Anterior cingulate cortex (tissue), 58 donors: Measurements from ENCODE around the gene RAD54L.
A peak's percentile ranks its signal among the peaks of the same experiment; 100 is the strongest.

Experiments used
- DNase-seq, 58 donors: peaks; one replicate each; lab custom pipeline; 2025; lab: John Stamatoyannopoulos, UW

Gene RAD54L

GRCh38 chr1:46281021-46281420 is 33.5 kb downstream of the RAD54L start:
- DNase-seq: no peak

GRCh38 chr1:46284058-46284457 is 36.5 kb downstream of the RAD54L start:
- DNase-seq: no peak

DNA sequence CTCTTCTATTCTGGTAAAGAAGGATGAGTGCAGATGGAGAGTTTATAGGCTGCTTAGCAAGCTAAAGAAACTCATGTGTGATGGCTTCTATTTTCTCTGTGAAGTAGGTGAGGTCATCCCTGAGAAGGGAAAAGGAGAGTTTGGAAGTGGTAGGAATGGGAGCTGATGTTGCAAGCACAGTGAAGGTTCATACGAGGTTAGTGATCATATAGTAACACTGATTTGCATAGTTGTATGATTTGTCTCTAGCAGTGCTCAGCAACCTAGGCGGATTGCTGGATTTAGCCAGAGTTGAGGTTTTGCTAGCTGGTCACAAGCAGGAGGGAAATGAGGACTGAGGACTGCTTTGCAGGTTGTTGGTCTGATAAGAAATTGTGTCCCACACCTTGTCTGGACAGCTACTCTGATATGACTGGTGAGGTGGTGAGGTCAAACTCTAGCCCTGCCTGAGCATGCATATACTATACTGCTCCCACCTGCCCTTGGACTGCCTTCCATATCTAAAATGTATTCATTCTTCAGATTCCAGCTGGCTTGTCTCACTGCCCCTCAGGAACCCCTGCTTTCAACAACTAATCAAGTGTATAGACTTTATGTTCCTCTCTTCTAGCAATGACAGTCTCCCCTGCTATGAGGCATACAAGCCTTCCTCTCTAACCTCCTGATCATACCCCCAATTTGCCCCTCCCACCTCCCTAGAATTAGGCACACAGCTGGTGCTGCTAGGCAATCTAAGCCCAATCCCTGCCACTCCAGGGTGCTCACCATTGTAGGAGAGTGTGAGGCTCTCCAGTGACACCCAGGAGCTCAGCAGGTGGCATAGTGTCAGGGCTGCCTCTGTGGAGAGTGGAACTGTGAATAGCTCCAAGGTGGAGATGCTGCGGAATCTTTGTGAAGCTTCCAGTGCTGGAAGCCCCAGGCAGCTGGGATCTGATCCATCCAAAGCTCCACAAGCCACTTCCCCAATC is 37.3 kb downstream of the RAD54L start:
- DNase-seq: no peak

DNA sequence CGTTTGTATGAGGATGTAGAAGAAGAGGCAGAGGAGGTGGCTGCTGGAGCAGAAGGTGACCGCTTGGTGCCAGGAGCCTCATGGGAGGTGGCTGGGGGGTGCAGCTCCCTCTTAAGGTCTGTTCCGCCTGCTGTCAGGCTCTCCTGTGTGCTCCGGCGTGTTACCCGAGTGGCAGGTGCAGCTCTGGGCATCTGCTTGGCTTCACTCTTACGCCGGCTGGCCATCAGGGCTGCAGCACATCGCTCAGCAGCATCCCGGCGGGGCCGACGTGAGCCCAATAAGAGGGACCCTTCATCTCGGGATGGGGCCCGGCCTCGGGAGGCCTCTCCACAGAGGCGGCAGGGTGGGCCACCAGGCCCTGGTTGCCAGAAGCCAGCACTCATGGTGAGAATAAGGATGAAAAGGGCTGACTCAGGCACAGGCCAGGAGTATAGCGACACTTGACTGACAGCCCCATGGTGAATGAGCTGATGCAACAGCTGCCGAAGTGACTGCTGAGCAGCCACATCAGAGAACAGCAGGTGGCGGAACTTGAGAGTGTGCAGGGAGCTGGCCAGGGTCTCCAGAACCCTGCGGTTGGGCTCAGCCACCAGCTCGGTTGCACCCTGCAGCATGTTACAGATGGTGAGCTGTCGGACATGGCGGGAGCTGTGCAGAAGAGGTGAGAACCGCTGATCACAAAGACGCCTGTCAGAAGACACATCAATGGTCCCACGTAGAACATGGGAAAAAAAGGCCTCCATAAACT is 38.3 kb downstream of the RAD54L start:
- DNase-seq: no peak

GRCh38 chr1:46288485-46289133 is 41.0 kb downstream of the RAD54L start:
- no peak for DNase-seq

- DNase-seq: no peak
Measured at GRCh38 chr1:46289134-46289494, 41.6 kb downstream of the RAD54L start.

GRCh38 chr1:46289976-46290375 is 42.4 kb downstream of the RAD54L start:
- no peak for DNase-seq

DNA sequence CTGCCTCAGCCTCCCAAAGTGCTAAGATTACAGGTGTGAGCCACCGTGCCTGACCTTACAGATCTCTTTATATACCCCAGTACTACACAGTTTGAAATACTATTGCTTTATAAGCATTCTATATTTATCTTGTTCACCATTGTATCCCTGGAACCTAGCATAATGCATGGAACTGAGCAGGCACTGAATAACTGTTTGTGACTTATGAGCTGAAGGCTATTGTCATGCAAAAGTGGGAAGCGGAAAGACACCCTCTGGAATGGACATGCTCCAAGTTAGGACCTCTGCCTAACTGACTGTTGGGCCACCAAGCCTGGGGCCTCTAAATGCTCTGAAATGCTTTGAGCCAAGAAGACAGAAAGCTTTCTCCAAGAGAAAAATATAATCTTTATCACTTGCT is 47.7 kb downstream of the RAD54L start:
- DNase-seq: no peak

GRCh38 chr1:46298387-46298786 is 50.8 kb downstream of the RAD54L start:
- DNase-seq: no peak

- DNase-seq: no peak
Measured at GRCh38 chr1:46300673-46301405, 53.3 kb downstream of the RAD54L start.

DNA sequence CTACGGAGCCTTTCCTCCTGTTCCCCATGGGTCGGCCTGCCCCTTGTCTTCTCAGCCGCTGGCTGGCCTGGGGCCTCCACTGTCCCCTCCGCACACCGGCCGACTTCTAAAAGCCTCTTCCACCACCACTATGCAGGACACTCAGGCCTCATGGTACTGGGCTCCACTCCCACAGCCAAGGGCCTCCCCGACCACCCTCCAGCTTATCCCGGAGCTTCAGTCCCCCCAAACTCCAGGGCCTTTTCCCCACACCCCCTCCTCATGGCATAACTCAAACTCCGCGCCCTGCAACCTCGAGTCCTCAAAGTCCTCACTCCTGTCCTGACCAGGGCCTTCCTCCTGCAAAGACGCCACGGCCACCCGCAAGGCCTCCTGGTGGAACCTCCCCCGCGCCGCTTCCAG is 53.8 kb downstream of the RAD54L start:
- DNase-seq: peak in 5 of 58 donors; percentile 20 to 52 (median 39)

DNA sequence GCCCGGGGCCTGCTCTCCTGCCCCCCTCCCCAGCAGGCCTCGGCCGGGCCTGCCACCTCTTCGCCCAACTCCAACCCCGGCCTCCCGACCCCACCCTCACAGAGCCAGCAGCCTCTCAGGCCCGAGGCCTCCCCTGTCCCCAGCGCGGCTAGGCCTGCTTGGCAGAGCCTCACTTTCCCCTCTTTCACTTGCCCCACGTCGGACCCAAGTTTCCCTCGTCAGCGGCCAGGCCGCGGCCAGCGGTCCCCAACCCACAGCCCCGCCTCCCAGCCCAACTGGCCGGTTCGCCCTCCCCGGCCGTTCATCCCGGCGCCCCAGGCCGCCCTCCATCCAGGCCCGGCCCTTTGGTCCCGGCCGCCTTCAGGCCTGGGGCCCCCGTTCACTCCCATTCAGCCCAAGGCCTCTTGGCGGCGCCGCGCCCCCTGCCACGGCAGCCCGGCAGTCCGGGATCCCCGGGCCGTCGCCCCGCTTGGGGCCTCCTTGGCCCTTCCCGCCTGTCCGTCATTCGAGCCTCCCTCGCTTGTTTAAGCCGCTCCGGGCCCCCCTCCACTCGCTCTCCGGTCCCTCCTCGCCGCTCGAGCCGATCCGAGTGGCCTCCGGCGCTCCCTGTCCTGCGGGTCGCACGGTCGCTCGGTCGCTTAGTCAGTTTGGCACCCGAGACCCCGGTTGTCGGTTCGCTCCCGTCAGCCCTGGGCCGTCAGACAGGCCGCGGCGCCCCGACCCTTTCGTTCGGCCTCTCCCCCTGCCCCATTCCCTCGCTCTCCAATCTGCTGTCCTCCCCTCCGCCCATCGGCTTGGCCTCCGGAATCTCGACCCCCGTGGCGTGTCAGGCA is 54.5 kb downstream of the RAD54L start:
- DNase-seq: peak in 41 of 58 donors; percentile 12 to 75 (median 51)

DNA sequence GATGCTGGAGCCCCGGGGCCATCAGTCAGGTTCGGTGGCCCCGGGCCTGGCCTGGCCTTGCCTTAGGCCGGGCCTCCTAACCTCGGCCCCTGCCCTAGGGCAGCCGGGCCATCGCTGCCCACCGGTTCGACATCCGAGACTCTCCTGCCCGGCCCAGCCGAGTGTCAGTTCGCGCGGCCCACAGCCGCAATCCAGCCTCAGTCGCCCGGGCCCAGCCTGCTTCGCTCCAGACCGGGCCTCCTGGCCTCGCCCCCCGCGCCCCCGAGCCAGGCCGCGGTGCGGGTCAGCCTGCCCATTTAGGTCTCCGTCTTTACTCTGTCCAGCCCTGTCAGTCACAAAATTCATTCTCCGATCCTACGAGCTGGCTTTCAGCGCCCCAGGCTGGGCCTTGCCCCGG is 55.1 kb downstream of the RAD54L start:
- peak in 24 of 58 donors; percentile 32 to 79 (median 60) for DNase-seq

- DNase-seq: peak; percentile 54 to 97 (median 91)
Measured at GRCh38 chr1:46303038-46303871, 55.7 kb downstream of the RAD54L start, which contains the start of the genes LRRC41 and UQCRH. Gene LRRC41 (minus strand): TSS chr1:46303616. CDS start chr1:46303322, 294 bp downstream. Gene UQCRH (plus strand): TSS chr1:46303698. CDS start chr1:46303767, 69 bp downstream.

- no peak for DNase-seq
Measured at GRCh38 chr1:46303872-46304326, 56.3 kb downstream of the RAD54L start.

GRCh38 chr1:46306159-46306530 is 58.6 kb downstream of the RAD54L start:
- DNase-seq: no peak

DNA sequence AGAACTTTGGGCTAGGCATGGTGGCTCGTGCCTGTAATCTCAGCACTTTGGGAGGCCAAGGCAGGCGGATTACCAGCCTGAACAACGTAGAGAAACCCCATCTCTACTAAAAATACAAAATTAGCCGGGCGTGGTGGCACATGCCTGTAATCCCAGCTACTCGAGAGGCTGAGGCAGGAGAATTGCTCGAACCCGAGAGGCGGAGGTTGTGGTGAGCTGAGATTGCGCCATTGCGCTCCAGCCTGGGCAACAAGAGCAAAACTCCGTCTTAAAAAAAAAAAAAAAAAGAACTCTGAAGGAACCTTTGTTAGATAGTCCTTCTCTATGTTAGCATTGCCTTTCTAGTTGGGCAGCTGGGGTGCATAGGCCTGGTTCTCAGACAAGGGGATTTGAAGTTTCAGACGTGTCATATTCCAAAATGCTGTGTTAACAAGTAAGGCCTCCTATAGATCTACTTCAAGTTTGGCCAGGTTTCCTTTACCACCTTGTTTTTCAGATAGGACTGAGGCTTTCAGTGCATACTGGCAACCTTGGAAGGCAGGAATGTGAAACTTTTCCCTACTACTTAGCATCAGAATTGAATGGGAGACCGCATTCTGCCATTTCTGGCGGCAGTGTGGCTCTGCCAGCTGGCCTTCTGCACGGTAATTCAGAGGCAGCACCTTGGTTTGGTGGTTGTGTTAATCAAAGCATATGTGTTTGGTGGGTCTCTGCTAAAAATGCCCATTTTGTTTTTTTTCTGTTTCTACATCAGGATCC is 62.0 kb downstream of the RAD54L start:
- no peak for DNase-seq
